ENCODE measurements around the gene SS18L1.

Gene SS18L1

GRCh38 chr20:62151835-62152364 lies 8.3 kb downstream of the SS18L1 start:
- DNase-seq (ENCODE audit: extremely low read depth in 1 of 2, low read depth in 1 of 2), result no peak

GRCh38 chr20:62155428-62156253 lies 12.1 kb downstream of the SS18L1 start:
- no peak for DNase-seq (ENCODE audit: extremely low read depth in 1 of 2, low read depth in 1 of 2)

GRCh38 chr20:62156254-62156556 lies 12.6 kb downstream of the SS18L1 start:
- DNase-seq (ENCODE audit: extremely low read depth in 1 of 2, low read depth in 1 of 2), result no peak

- DNase-seq (ENCODE audit: extremely low read depth in 1 of 2, low read depth in 1 of 2), result peak in 1 of 2 donors; percentile 64
These were observed 13.2 kb downstream of the SS18L1 start for GRCh38 chr20:62156592-62157386.

GRCh38 chr20:62157387-62158087 lies 14.0 kb downstream of the SS18L1 start:
- DNase-seq (ENCODE audit: extremely low read depth in 1 of 2, low read depth in 1 of 2), result no peak

GRCh38 chr20:62158088-62158400 lies 14.5 kb downstream of the SS18L1 start:
- no peak for DNase-seq (ENCODE audit: extremely low read depth in 1 of 2, low read depth in 1 of 2)

- no peak for DNase-seq (ENCODE audit: extremely low read depth in 1 of 2, low read depth in 1 of 2)
These were observed 15.0 kb downstream of the SS18L1 start for GRCh38 chr20:62158541-62158940.

GRCh38 chr20:62159052-62159451 lies 15.5 kb downstream of the SS18L1 start:
- no peak for DNase-seq (ENCODE audit: extremely low read depth in 1 of 2, low read depth in 1 of 2)

- DNase-seq (ENCODE audit: extremely low read depth in 1 of 2, low read depth in 1 of 2), result peak; percentile 67 to 85
These were observed 16.3 kb downstream of the SS18L1 start for GRCh38 chr20:62159839-62160238.

GRCh38 chr20:62160253-62160652 lies 16.7 kb downstream of the SS18L1 start:
- no peak for DNase-seq (ENCODE audit: extremely low read depth in 1 of 2, low read depth in 1 of 2)

- no peak for DNase-seq (ENCODE audit: extremely low read depth in 1 of 2, low read depth in 1 of 2)
These were observed 17.3 kb downstream of the SS18L1 start for GRCh38 chr20:62160876-62161275.

- no peak for DNase-seq (ENCODE audit: extremely low read depth in 1 of 2, low read depth in 1 of 2)
These were observed 17.8 kb downstream of the SS18L1 start for GRCh38 chr20:62161347-62161746.

GRCh38 chr20:62162765-62163484 lies 19.4 kb downstream of the SS18L1 start:
- DNase-seq (ENCODE audit: extremely low read depth in 1 of 2, low read depth in 1 of 2), result no peak

- DNase-seq (ENCODE audit: extremely low read depth in 1 of 2, low read depth in 1 of 2), result no peak
These were observed 19.9 kb downstream of the SS18L1 start for GRCh38 chr20:62163485-62163865.

GRCh38 chr20:62163986-62164762 lies 20.6 kb downstream of the SS18L1 start:
- no peak for DNase-seq (ENCODE audit: extremely low read depth in 1 of 2, low read depth in 1 of 2)

GRCh38 chr20:62164879-62165761 lies 21.6 kb downstream of the SS18L1 start:
- no peak for DNase-seq (ENCODE audit: extremely low read depth in 1 of 2, low read depth in 1 of 2)

GRCh38 chr20:62165762-62166399 lies 22.3 kb downstream of the SS18L1 start:
- DNase-seq (ENCODE audit: extremely low read depth in 1 of 2, low read depth in 1 of 2), result no peak

GRCh38 chr20:62167474-62167873 lies 23.9 kb downstream of the SS18L1 start:
- DNase-seq (ENCODE audit: extremely low read depth in 1 of 2, low read depth in 1 of 2), result no peak

- no peak for DNase-seq (ENCODE audit: extremely low read depth in 1 of 2, low read depth in 1 of 2)
These were observed 24.5 kb downstream of the SS18L1 start for GRCh38 chr20:62168061-62168460.

Data from stimulated activated CD8-positive, alpha-beta memory T cell treated with anti-CD3 and anti-CD28 coated beads, Interleukin-7, amount 100 ng/mL, for 48 hours (primary cell).